SHP77 (cell line): Measurements from ENCODE around the gene IFT81.
"Not testable (repeated sequence)": the region's sequence is repeated elsewhere in the genome, so short reads cannot be mapped to it uniquely, and the experiment has no call there.

ENCODE experiments used
- DNase-seq, 2 experiments: peaks; one replicate each; lab custom pipeline; 2025; lab: John Stamatoyannopoulos, UW

Gene IFT81

GRCh38 chr12:110124269-110124995, at the start of gene IFT81:
Gene IFT81 (plus strand): TSS chr12:110124357. CDS start chr12:110127381, 3,024 bp downstream.
- DNase-seq = peak; percentile 84 to 86

GRCh38 chr12:110075880-110076279, 48.3 kb upstream of the IFT81 start:
- DNase-seq = no peak

- no peak for DNase-seq
Observed at GRCh38 chr12:110077800-110078199, 46.4 kb upstream of the IFT81 start.

GRCh38 chr12:110079477-110080400, 44.4 kb upstream of the IFT81 start:
- DNase-seq = no peak

- no peak for DNase-seq
Observed at GRCh38 chr12:110080410-110080809, 43.7 kb upstream of the IFT81 start.

GRCh38 chr12:110084314-110085015, 39.7 kb upstream of the IFT81 start:
- no peak for DNase-seq

- DNase-seq = not testable (repeated sequence)
Observed at GRCh38 chr12:110088216-110088615, 35.9 kb upstream of the IFT81 start.

- no peak for DNase-seq
Observed at GRCh38 chr12:110088936-110089335, 35.2 kb upstream of the IFT81 start.

- no peak for DNase-seq
Observed at GRCh38 chr12:110090266-110091135, 33.7 kb upstream of the IFT81 start.

GRCh38 chr12:110091136-110091711, 32.9 kb upstream of the IFT81 start:
- no peak for DNase-seq

- no peak for DNase-seq
Observed at GRCh38 chr12:110093631-110094311, 30.4 kb upstream of the IFT81 start.

- peak; percentile 60 to 62 for DNase-seq
Observed at GRCh38 chr12:110100315-110100970, 23.7 kb upstream of the IFT81 start.

GRCh38 chr12:110102255-110102654, 21.9 kb upstream of the IFT81 start:
- peak; percentile 76 to 80 for DNase-seq

GRCh38 chr12:110104188-110105094, 19.7 kb upstream of the IFT81 start:
- DNase-seq = no peak

- no peak for DNase-seq
Observed at GRCh38 chr12:110105159-110105558, 19.0 kb upstream of the IFT81 start.

- DNase-seq = no peak
Observed at GRCh38 chr12:110105986-110106385, 18.2 kb upstream of the IFT81 start.

GRCh38 chr12:110107369-110108281, 16.5 kb upstream of the IFT81 start:
- DNase-seq = no peak
